Thoracic aorta (tissue), 2 donors: Measurements from ENCODE around the gene CD101. TPM values are rescaled to one million over a fixed set of nuclear protein-coding genes. Genes with fewer than 3 reads are reported as not detected.

ENCODE experiments used
- ATAC-seq: fragments of 150-250 bp; one replicate; pipeline ENCODE4 v1.8.0; 2017; ENCODE audit warnings: low read depth; ENCODE audit not compliant: insufficient number of reproducible peaks, low FRiP score
- DNase-seq: peaks from one replicate; pipeline ENCODE4 v3.0.0-alpha.2; 2020; ENCODE audit warnings: low spot score
- H3K27ac ChIP-seq, 2 donors: fragments of 200-600 bp; sonication (generic); 1 replicate in 1 of 2; 2 replicates in 1 of 2; pipeline ENCODE4 v1.5.1; 2016; ENCODE audit warnings: mild to moderate bottlenecking in 2 of 2, moderate library complexity in 2 of 2
- H3K27me3 ChIP-seq: fragments of 200-600 bp; sonication (generic); replicated peaks from 2 replicates; pipeline ENCODE4 v1.6.0; 2016; ENCODE audit warnings: mild to moderate bottlenecking; ENCODE audit not compliant: insufficient read depth
- H3K36me3 ChIP-seq: fragments of 200-600 bp; sonication (generic); one replicate; pipeline ENCODE4 v1.5.1; 2016
- H3K4me1 ChIP-seq, 2 donors: fragments of 200-600 bp; sonication (generic); 1 replicate in 1 of 2; 2 replicates in 1 of 2; pipeline versions ENCODE4 v1.5.1 to v1.6.0; 2016; ENCODE audit warnings: low read depth in 2 of 2, mild to moderate bottlenecking in 1 of 2; ENCODE audit not compliant: control insufficient read depth in 1 of 2
- H3K4me3 ChIP-seq: fragments of 200-600 bp; sonication (generic); 2 replicates; pipeline ENCODE4 v1.5.1; 2016; ENCODE audit warnings: mild to moderate bottlenecking
- H3K9me3 ChIP-seq: fragments of 200-600 bp; sonication (generic); 2 replicates; pipeline ENCODE4 v1.5.1; 2016
- CTCF ChIP-seq: fragments of 200-600 bp; sonication (generic); IDR thresholded peaks from one replicate; pipeline ENCODE4 v1.5.1; 2019; ENCODE audit warnings: antibody characterized with exemption
- total RNA-seq, 2 donors: library from RNA; depleted of rRNA; stranded (reverse); fragments of >200 nt; gene quantifications; one replicate each; pipeline versions ENCODE4 v1.1.0 to v1.2.3, GENCODE V29; 2016

Gene CD101
- total RNA-seq, 2 donors from 2014 or later, result 0.85 to 1.8 TPM

DNA sequence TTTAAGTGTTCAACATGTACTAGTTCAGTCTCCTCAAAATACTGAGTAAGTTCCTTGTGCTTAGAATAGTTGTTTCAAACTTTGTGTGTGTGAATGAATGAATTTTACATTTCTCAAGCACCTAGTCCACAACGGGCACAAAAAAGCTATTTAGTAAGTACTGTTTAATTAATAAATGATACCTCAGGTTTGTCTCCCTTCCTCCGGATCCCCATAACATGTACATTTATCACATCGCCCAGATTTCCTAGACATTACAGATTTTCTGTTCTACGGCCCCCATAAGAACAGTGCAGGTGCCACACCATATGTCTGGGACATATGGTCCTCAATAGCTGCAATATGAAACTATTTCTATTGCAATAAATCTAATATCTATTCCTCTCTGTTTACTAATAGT is 57.2 kb downstream of the CD101 start:
- ATAC-seq (no peak), DNase-seq (no peak)
- no peaks in the 10 kb centered on the region for H3K27me3 ChIP-seq
- H3K4me3 ChIP-seq, result no peak overlapping the region
- TF ChIP-seq CTCF, result no peak
- H3K4me1 ChIP-seq, result peaks cover 5 to 10% of the 10 kb centered on the region in 2 donors
- H3K27ac ChIP-seq, result no peak overlapping the region
- H3K36me3 ChIP-seq, result no peaks in the 10 kb centered on the region
- no peaks in the 10 kb centered on the region for H3K9me3 ChIP-seq

GRCh38 chr1:117059334-117059677 is 57.7 kb downstream of the CD101 start:
- H3K4me1 ChIP-seq, result peaks cover 5 to 10% of the 10 kb centered on the region in 2 donors
- no peak for TF ChIP-seq CTCF
- DNase-seq, result no peak
- H3K27ac ChIP-seq, result no peak overlapping the region
- no peak for ATAC-seq
- peak overlapping the region; percentile 100 for H3K4me3 ChIP-seq
- no peaks in the 10 kb centered on the region for H3K27me3 ChIP-seq
- no peaks in the 10 kb centered on the region for H3K36me3 ChIP-seq
- no peaks in the 10 kb centered on the region for H3K9me3 ChIP-seq

DNA sequence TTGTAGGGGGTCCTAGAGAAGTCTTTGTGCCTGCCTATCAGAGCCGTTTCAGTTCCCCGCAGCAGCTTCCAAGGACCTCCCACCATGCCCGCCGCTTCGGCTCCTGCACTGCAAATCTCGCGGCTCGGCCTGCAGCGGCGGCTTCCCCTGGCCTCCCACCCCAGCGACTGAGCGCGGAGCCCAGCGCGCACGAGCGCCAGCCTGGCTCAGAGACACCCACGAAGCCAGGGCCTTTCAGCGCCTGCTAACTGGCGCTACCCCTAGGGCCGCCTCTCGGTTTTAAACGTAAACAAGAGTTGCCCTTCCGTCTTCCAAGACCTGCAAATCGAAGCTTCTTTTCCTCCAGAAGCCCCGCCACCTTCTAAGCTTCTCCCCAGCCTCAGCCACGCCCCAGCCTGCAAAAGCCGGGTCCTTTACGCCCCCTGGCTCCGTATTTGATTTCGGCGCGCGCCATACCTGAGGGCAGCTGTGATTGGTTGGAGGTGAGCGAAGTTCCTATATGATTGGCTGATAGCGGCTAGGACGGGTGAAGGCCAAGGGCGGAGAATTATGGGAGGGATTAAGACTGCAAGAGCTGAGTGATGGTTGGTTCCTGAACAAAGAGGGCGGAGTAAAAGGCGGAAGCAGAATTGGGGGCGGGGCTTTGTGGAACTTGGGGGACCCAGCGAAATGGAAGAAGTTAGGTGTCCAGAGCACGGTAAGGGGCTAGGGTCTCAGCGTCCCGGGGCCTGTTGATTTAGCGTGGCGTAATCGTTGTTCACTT is 58.3 kb downstream of the CD101 start, which contains the start of gene TTF2:
Gene TTF2, plus strand, starts transcription at position 649 of the 763 bp plus-strand sequence. Its CDS starts 21 bp downstream, at position 670.
- TF ChIP-seq CTCF, result no peak
- Histone ChIP-seq H3K27ac (peak within 1 kb of the TSS; percentile 76 to 88), H3K4me1 (peaks cover 5 to 10% of the 10 kb centered on the region in 2 donors), H3K4me3 (peak within 1 kb of the TSS; percentile 100), H3K27me3 (no peaks in the 10 kb centered on the region), H3K9me3 (no peaks in the 10 kb centered on the region), H3K36me3 (no peaks in the 10 kb centered on the region)
- ATAC-seq (peak; percentile 100), DNase-seq (peak; percentile 85)

DNA sequence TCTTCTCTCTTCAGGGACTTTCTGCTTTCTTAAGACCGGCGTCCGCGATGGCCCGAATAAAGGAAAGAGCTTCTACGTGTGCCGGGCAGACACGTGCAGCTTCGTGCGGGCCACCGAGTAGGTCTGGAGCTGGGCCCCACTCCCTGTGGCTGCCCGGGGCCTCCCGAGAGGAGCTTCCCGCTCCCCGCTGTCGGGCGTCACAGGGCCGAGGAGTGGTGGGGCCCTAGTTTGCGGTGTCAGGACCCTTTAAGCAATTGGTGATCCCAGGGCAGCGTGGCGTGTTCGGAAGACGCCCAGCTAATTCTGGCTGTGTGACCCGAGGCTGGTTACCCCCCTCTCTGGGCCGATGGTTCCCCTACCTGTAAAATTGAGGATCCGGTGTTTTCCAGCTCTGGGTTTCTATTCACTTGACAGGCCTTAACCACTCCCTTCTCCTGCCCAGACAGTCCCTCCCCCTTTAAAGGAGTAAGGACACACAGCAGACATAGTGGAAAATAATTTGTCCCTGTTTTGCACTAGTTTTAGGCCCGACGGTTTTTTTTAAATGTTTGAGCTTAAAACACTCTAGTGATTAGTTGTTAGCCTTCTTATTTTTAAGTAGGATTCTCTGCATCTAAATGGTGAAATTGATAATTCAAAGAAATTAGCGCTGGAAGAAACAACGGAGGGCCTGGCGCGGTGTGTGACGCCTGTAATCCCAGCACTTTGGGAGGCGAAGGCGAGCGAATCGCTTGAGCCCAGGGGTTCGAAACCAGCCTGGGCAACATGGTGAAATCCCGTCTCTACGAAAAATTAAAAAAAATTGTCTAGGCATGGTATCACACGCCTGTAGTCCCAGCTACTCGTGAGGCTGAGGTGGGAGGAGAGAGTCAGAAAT is 59.1 kb downstream of the CD101 start:
- no peak for TF ChIP-seq CTCF
- H3K9me3 ChIP-seq, result no peaks in the 10 kb centered on the region
- no peak for DNase-seq
- peak overlapping the region; percentile 76 to 88 for H3K27ac ChIP-seq
- peaks cover 5 to 10% of the 10 kb centered on the region in 2 donors for H3K4me1 ChIP-seq
- ATAC-seq, result peak; percentile 22
- H3K27me3 ChIP-seq, result no peaks in the 10 kb centered on the region
- H3K36me3 ChIP-seq, result no peaks in the 10 kb centered on the region
- peak overlapping the region; percentile 100 for H3K4me3 ChIP-seq

DNA sequence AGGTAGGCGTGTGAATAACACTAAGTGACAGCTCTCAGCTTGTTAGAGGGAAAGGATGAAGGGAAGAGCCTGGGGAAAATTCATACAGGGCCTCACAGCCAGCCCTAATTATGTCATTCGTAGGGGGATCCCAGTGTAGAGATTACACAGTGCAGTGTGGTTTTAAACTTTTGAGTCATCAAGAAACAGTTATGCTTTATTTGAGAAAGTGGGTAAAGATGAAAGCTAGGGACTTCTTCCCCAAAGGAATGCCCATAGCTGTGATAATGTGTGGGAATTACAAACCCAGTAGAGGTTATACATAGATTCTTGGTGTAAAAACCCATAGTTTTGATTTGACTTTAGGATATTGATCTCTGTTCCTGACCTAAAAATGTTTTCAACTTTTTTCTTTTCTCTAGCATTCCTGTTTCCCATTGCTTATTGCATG is 60.4 kb downstream of the CD101 start:
- no peak overlapping the region for H3K4me3 ChIP-seq
- H3K4me1 ChIP-seq, result peaks cover 5 to 10% of the 10 kb centered on the region in 2 donors
- no peak for TF ChIP-seq CTCF
- no peak overlapping the region for H3K27ac ChIP-seq
- H3K36me3 ChIP-seq, result no peaks in the 10 kb centered on the region
- no peaks in the 10 kb centered on the region for H3K9me3 ChIP-seq
- ATAC-seq (no peak), DNase-seq (no peak)
- no peaks in the 10 kb centered on the region for H3K27me3 ChIP-seq
